HEK293 (cell line): ENCODE results near the gene ABHD12.

Source experiments
- CTCF ChIA-PET: fragments of 350-600 bp; formaldehyde crosslinking; extraction: SDS; loops from one replicate; lab custom pipeline; 2021; ENCODE audit warnings: antibody characterized with exemption; lab: Yijun Ruan, JAX
- POLR2A ChIA-PET: fragments of 300-600 bp; formaldehyde crosslinking; extraction: SDS; loops from one replicate; lab custom pipeline; 2020; ENCODE audit warnings: antibody characterized with exemption, inconsistent platforms; lab: Yijun Ruan, JAX
- H3K27ac ChIP-seq: fragments of 200-500 bp; sonication (Bioruptor generic); 2 replicates; pipeline ENCODE4 v1.5.1; 2014; ENCODE audit warnings: low read depth, low read length, control low read depth, inconsistent platforms; ENCODE audit errors: extremely low read depth
- H3K36me3 ChIP-seq, 2 experiments: fragments of 200-500 bp in 1 of 2; sonication (Bioruptor generic) in 1 of 2; 1 replicate in 1 of 2; 2 replicates in 1 of 2; pipeline ENCODE4 v1.5.1; 2014 to 2017; ENCODE audit warnings: inconsistent platforms in 2 of 2, low read length in 2 of 2; ENCODE audit not compliant: control insufficient read depth in 2 of 2, insufficient read depth in 1 of 2
- H3K4me1 ChIP-seq: fragments of 200-500 bp; sonication (Bioruptor generic); 2 replicates; pipeline ENCODE4 v1.5.1; 2014; ENCODE audit warnings: mild to moderate bottlenecking, low read length, inconsistent platforms; ENCODE audit not compliant: control insufficient read depth, insufficient read depth
- H3K4me3 ChIP-seq: 2 replicates; pipeline ENCODE4 v1.5.1; 2011; ENCODE audit warnings: low read depth, mild to moderate bottlenecking, control low read depth, low read length, moderate library complexity
- H3K9me3 ChIP-seq: fragments of 200-500 bp; sonication (Bioruptor generic); 2 replicates; pipeline ENCODE4 v1.5.1; 2014; ENCODE audit warnings: low read depth, low read length, inconsistent platforms; ENCODE audit not compliant: control insufficient read depth, insufficient read depth
- FEZF1 ChIP-seq: fragments of 450-650 bp; formaldehyde crosslinking; IDR thresholded peaks from 2 replicates; pipeline ENCODE4 v1.5.1; 2016; ENCODE audit warnings: missing biosample characterization, missing genetic modification characterization
- GLI4 ChIP-seq: fragments of 450-650 bp; formaldehyde crosslinking; IDR thresholded peaks from 2 replicates; pipeline ENCODE4 v1.5.1; 2016; ENCODE audit warnings: missing biosample characterization, missing genetic modification characterization
- KLF1 ChIP-seq: fragments of 450-650 bp; formaldehyde crosslinking; IDR thresholded peaks from 2 replicates; pipeline ENCODE4 v1.5.1; 2016; ENCODE audit warnings: missing biosample characterization, missing genetic modification characterization
- KLF8 ChIP-seq: fragments of 450-650 bp; formaldehyde crosslinking; IDR thresholded peaks from 2 replicates; pipeline ENCODE4 v1.5.1; 2016; ENCODE audit warnings: missing biosample characterization, missing genetic modification characterization
- MZF1 ChIP-seq: fragments of 450-650 bp; formaldehyde crosslinking; IDR thresholded peaks from 2 replicates; pipeline ENCODE4 v1.5.1; 2017; ENCODE audit warnings: missing biosample characterization, missing genetic modification characterization, borderline replicate concordance
- WT1 ChIP-seq: fragments of 450-650 bp; formaldehyde crosslinking; IDR thresholded peaks from 2 replicates; pipeline ENCODE4 v1.5.1; 2016; ENCODE audit warnings: missing biosample characterization, missing genetic modification characterization
- ZBTB48 ChIP-seq: fragments of 450-650 bp; formaldehyde crosslinking; IDR thresholded peaks from 2 replicates; pipeline ENCODE4 v1.5.1; 2016; ENCODE audit warnings: missing biosample characterization, missing genetic modification characterization
- ZNF132 ChIP-seq: fragments of 450-650 bp; formaldehyde crosslinking; IDR thresholded peaks from 2 replicates; pipeline ENCODE4 v1.5.1; 2017; ENCODE audit warnings: missing biosample characterization, missing genetic modification characterization, borderline replicate concordance
- ZNF155 ChIP-seq: fragments of 450-650 bp; formaldehyde crosslinking; IDR thresholded peaks from 2 replicates; pipeline ENCODE4 v1.5.1; 2016; ENCODE audit warnings: missing biosample characterization, missing genetic modification characterization
- ZNF211 ChIP-seq: fragments of 450-650 bp; formaldehyde crosslinking; IDR thresholded peaks from 2 replicates; pipeline ENCODE4 v1.5.1; 2016; ENCODE audit warnings: low read depth, missing biosample characterization, missing genetic modification characterization
- ZNF223 ChIP-seq: fragments of 450-650 bp; formaldehyde crosslinking; IDR thresholded peaks from 2 replicates; pipeline ENCODE4 v1.5.1; 2016; ENCODE audit warnings: missing biosample characterization, missing genetic modification characterization
- ZNF23 ChIP-seq: fragments of 450-650 bp; formaldehyde crosslinking; IDR thresholded peaks from 2 replicates; pipeline ENCODE4 v1.5.1; 2016; ENCODE audit warnings: missing biosample characterization, missing genetic modification characterization, borderline replicate concordance
- ZNF37A ChIP-seq: fragments of 450-650 bp; IDR thresholded peaks from 2 replicates; pipeline ENCODE4 v1.5.1; 2018; ENCODE audit warnings: missing biosample characterization, missing genetic modification characterization
- ZNF404 ChIP-seq: fragments of 450-650 bp; formaldehyde crosslinking; IDR thresholded peaks from 2 replicates; pipeline ENCODE4 v1.5.1; 2017; ENCODE audit warnings: missing biosample characterization, missing genetic modification characterization
- ZNF423 ChIP-seq: fragments of 450-650 bp; formaldehyde crosslinking; IDR thresholded peaks from 2 replicates; pipeline ENCODE4 v1.5.1; 2016; ENCODE audit warnings: missing biosample characterization, missing genetic modification characterization
- ZNF433 ChIP-seq: fragments of 450-650 bp; formaldehyde crosslinking; IDR thresholded peaks from 2 replicates; pipeline ENCODE4 v1.5.1; 2016; ENCODE audit warnings: missing biosample characterization, missing genetic modification characterization, low read depth
- ZNF521 ChIP-seq: fragments of 450-650 bp; formaldehyde crosslinking; IDR thresholded peaks from 2 replicates; pipeline ENCODE4 v1.5.1; 2017; ENCODE audit warnings: missing biosample characterization, mild to moderate bottlenecking, missing genetic modification characterization
- ZNF701 ChIP-seq: fragments of 450-650 bp; formaldehyde crosslinking; IDR thresholded peaks from 2 replicates; pipeline ENCODE4 v1.5.1; 2016; ENCODE audit warnings: missing biosample characterization, missing genetic modification characterization
- ZNF747 ChIP-seq: fragments of 450-650 bp; formaldehyde crosslinking; IDR thresholded peaks from 2 replicates; pipeline ENCODE4 v1.5.1; 2016; ENCODE audit warnings: missing biosample characterization, missing genetic modification characterization
- ZNF768 ChIP-seq: fragments of 450-650 bp; formaldehyde crosslinking; IDR thresholded peaks from 2 replicates; pipeline ENCODE4 v1.5.1; 2018; ENCODE audit warnings: missing biosample characterization, mild to moderate bottlenecking, missing genetic modification characterization
- ZNF791 ChIP-seq: fragments of 450-650 bp; formaldehyde crosslinking; IDR thresholded peaks from 2 replicates; pipeline ENCODE4 v1.5.1; 2016; ENCODE audit warnings: missing biosample characterization, missing genetic modification characterization
- ZNF830 ChIP-seq: fragments of 450-650 bp; IDR thresholded peaks from 2 replicates; pipeline ENCODE4 v1.5.0; 2018; ENCODE audit warnings: missing biosample characterization, missing genetic modification characterization, low read depth, mild to moderate bottlenecking, moderate library complexity
- TF ChIP-seq, protein P1 (sequence below): fragments of 450-650 bp; formaldehyde crosslinking; IDR thresholded peaks from 2 replicates; pipeline ENCODE4 v1.5.1; 2017; ENCODE audit warnings: missing biosample characterization, missing genetic modification characterization
- TF ChIP-seq, protein P2 (sequence below): fragments of 450-650 bp; formaldehyde crosslinking; IDR thresholded peaks from 2 replicates; pipeline ENCODE4 v1.5.1; 2016; ENCODE audit warnings: missing biosample characterization, missing genetic modification characterization, borderline replicate concordance
- TF ChIP-seq, protein P3 (sequence below): fragments of 450-650 bp; formaldehyde crosslinking; IDR thresholded peaks from 2 replicates; pipeline ENCODE4 v1.5.1; 2017; ENCODE audit warnings: missing biosample characterization, missing genetic modification characterization

ABHD12 gene

DNA sequence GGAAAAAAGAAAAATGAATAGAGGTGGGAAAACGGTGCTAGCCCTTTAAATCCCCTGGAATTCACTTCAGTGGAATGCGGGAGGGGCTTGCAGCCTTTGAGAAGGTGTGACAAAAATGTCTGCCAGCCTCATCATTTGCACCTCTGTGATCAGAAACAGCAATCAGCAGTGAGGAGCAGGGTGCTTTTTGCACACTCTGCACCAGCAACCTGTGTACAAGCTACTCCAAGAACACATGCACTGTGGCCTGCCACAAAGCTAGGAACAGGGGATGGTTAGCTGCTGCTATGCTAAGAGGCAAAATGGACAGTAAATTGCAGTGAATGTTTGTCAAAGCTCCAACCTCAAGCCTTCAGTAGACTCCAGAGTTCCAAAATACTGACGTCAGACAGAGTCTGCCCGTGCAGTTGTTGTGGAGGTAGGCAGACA lies 46.5 kb upstream of the ABHD12 start:
- TF ChIP-seq ZNF768 (tag by site-specific recombination) = no peak
- no peak for TF ChIP-seq ZNF37A (tag by site-specific recombination)
- TF ChIP-seq ZNF223 = no peak
- TF ChIP-seq MZF1 (tag by site-specific recombination) = no peak
- no peak for TF ChIP-seq ZNF701 (tag by site-specific recombination)
- TF ChIP-seq ZNF23 (tag by site-specific recombination) = no peak
- TF ChIP-seq ZNF791 (tag by site-specific recombination) = no peak
- TF ChIP-seq ZNF404 (tag by site-specific recombination) = no peak
- no peak for TF ChIP-seq FEZF1 (tag by site-specific recombination)
- TF ChIP-seq ZNF155 (tag by site-specific recombination) = no peak
- TF ChIP-seq KLF1 (tag by site-specific recombination) = no peak
- TF ChIP-seq, protein P1, sequence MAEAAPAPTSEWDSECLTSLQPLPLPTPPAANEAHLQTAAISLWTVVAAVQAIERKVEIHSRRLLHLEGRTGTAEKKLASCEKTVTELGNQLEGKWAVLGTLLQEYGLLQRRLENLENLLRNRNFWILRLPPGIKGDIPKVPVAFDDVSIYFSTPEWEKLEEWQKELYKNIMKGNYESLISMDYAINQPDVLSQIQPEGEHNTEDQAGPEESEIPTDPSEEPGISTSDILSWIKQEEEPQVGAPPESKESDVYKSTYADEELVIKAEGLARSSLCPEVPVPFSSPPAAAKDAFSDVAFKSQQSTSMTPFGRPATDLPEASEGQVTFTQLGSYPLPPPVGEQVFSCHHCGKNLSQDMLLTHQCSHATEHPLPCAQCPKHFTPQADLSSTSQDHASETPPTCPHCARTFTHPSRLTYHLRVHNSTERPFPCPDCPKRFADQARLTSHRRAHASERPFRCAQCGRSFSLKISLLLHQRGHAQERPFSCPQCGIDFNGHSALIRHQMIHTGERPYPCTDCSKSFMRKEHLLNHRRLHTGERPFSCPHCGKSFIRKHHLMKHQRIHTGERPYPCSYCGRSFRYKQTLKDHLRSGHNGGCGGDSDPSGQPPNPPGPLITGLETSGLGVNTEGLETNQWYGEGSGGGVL = no peak
- TF ChIP-seq WT1 (tag by site-specific recombination) = no peak
- no peak for TF ChIP-seq ZNF423 (tag by site-specific recombination)
- POLR2A ChIA-PET = interaction anchor here (0.5 kb wide), 1 partner anchor 142 kb away, joined by 8 read pairs; no protein-coding TSS in a partner anchor
- H3K27ac ChIP-seq = no peak overlapping the region
- no peaks in the 10 kb centered on the region for H3K9me3 ChIP-seq
- no peak overlapping the region for H3K4me3 ChIP-seq
- CTCF ChIA-PET = no interaction called here
- no peaks in the 10 kb centered on the region for H3K4me1 ChIP-seq
- peaks cover 47 to 58% of the 10 kb centered on the region in 2 experiments for H3K36me3 ChIP-seq

DNA sequence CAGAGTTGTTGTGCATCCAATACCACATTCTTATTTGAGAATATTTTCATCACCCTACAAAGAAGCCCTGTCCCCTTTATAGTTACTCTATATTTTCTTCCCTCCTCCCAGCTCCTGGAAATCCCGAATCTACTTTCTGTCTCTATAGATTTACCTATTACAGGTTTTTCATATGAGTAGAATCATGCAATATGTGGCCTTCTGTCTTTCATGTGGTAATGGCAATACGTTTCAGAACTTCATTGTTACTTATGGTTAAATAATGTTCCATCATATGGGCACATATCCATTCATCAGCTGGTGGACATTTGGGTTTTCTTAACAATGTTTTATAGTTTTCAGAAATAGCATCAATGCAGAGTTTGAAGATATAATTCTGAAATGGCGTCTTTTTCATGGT lies 33.9 kb upstream of the ABHD12 start:
- Histone ChIP-seq H3K4me1 (no peaks in the 10 kb centered on the region), H3K36me3 (peaks cover 60 to 68% of the 10 kb centered on the region in 2 experiments)
- no peak for TF ChIP-seq ZNF211 (tag by site-specific recombination)
- TF ChIP-seq ZNF132 (tag by site-specific recombination) = no peak
- no peak for TF ChIP-seq ZNF830 (tag by site-specific recombination)
- TF ChIP-seq, protein P2, sequence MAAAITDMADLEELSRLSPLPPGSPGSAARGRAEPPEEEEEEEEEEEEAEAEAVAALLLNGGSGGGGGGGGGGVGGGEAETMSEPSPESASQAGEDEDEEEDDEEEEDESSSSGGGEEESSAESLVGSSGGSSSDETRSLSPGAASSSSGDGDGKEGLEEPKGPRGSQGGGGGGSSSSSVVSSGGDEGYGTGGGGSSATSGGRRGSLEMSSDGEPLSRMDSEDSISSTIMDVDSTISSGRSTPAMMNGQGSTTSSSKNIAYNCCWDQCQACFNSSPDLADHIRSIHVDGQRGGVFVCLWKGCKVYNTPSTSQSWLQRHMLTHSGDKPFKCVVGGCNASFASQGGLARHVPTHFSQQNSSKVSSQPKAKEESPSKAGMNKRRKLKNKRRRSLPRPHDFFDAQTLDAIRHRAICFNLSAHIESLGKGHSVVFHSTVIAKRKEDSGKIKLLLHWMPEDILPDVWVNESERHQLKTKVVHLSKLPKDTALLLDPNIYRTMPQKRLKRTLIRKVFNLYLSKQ = no peak
- TF ChIP-seq KLF8 (tag by site-specific recombination) = no peak
- TF ChIP-seq, protein P3, sequence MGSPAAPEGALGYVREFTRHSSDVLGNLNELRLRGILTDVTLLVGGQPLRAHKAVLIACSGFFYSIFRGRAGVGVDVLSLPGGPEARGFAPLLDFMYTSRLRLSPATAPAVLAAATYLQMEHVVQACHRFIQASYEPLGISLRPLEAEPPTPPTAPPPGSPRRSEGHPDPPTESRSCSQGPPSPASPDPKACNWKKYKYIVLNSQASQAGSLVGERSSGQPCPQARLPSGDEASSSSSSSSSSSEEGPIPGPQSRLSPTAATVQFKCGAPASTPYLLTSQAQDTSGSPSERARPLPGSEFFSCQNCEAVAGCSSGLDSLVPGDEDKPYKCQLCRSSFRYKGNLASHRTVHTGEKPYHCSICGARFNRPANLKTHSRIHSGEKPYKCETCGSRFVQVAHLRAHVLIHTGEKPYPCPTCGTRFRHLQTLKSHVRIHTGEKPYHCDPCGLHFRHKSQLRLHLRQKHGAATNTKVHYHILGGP (tag by site-specific recombination) = no peak
- no peak for TF ChIP-seq ZNF747
- TF ChIP-seq ZBTB48 (tag by site-specific recombination) = no peak
- TF ChIP-seq ZNF433 = no peak
- no peak for TF ChIP-seq ZNF521 (tag by site-specific recombination)
- TF ChIP-seq ZNF23 (tag by site-specific recombination) = no peak
- TF ChIP-seq GLI4 (tag by site-specific recombination) = no peak
- TF ChIP-seq, all 188 proteins: peak for 0
- H3K27ac ChIP-seq = no peak overlapping the region
- H3K9me3 ChIP-seq = no peaks in the 10 kb centered on the region
- no peak overlapping the region for H3K4me3 ChIP-seq
- POLR2A ChIA-PET = no interaction called here
- CTCF ChIA-PET = no interaction called here
